Loucy (cell line): Measurements from ENCODE around the gene ZNF536.

Experiments used
- H2AFZ ChIP-seq: fragments of 200-600 bp; sonication (generic); 2 replicates; pipeline ENCODE4 v1.6.0; 2016; ENCODE audit warnings: antibody characterized with exemption, mild to moderate bottlenecking, low read length, moderate library complexity
- H3F3A ChIP-seq: fragments of 200-600 bp; 2 replicates; pipeline ENCODE4 v1.6.0; 2016; ENCODE audit warnings: antibody characterized with exemption, low read depth, mild to moderate bottlenecking
- H3K27me3 ChIP-seq: fragments of 200-600 bp; sonication (generic); 2 replicates; pipeline ENCODE4 v1.6.1; 2014; ENCODE audit warnings: low read length, mild to moderate bottlenecking; ENCODE audit not compliant: insufficient read depth, poor library complexity, severe bottlenecking
- H3K36me3 ChIP-seq: fragments of 200-600 bp; sonication (generic); 2 replicates; pipeline ENCODE4 v1.6.1; 2016; ENCODE audit warnings: low read length; ENCODE audit not compliant: insufficient read depth
- H3K4me1 ChIP-seq: fragments of 200-600 bp; sonication (generic); 2 replicates; pipeline ENCODE4 v1.5.1; 2014; ENCODE audit warnings: low read length, mild to moderate bottlenecking; ENCODE audit not compliant: insufficient read depth, poor library complexity, severe bottlenecking
- H3K4me2 ChIP-seq: fragments of 200-600 bp; sonication (generic); 2 replicates; pipeline ENCODE4 v1.6.0; 2014; ENCODE audit warnings: antibody characterized with exemption, low read length, low read depth, mild to moderate bottlenecking; ENCODE audit not compliant: poor library complexity, severe bottlenecking
- H3K4me3 ChIP-seq: fragments of 200-600 bp; sonication (generic); 2 replicates; pipeline ENCODE4 v1.5.1; 2014; ENCODE audit warnings: low read length, mild to moderate bottlenecking, mixed read lengths; ENCODE audit not compliant: poor library complexity, severe bottlenecking
- H3K79me2 ChIP-seq: fragments of 200-600 bp; sonication (generic); 2 replicates; pipeline ENCODE4 v1.6.1; 2014; ENCODE audit warnings: low read length; ENCODE audit not compliant: insufficient read depth
- H3K9ac ChIP-seq: fragments of 200-600 bp; sonication (generic); 2 replicates; pipeline ENCODE4 v1.6.0; 2014; ENCODE audit warnings: mild to moderate bottlenecking, low read depth, low read length, moderate library complexity; ENCODE audit not compliant: poor library complexity, severe bottlenecking
- H3K9me2 ChIP-seq: fragments of 200-600 bp; sonication (generic); replicated peaks from 2 replicates; pipeline ENCODE4 v1.6.1; 2016; ENCODE audit warnings: low read depth, low read length, mixed read lengths
- H3K9me3 ChIP-seq: fragments of 200-600 bp; sonication (generic); 2 replicates; pipeline ENCODE4 v1.6.1; 2014; ENCODE audit warnings: mild to moderate bottlenecking, antibody characterized with exemption, low read length, low read depth; ENCODE audit not compliant: insufficient read depth
- H4K20me1 ChIP-seq: fragments of 200-600 bp; sonication (generic); 2 replicates; pipeline ENCODE4 v1.6.0; 2014; ENCODE audit warnings: antibody characterized with exemption, low read length, mild to moderate bottlenecking; ENCODE audit not compliant: insufficient read depth, poor library complexity, severe bottlenecking
- EZH2phosphoT487 ChIP-seq: fragments of 200-600 bp; IDR thresholded peaks from 2 replicates; pipeline ENCODE4 v1.6.1; 2018; ENCODE audit warnings: antibody characterized with exemption, mild to moderate bottlenecking, moderate library complexity, borderline replicate concordance
- TF ChIP-seq, protein P1 (sequence below): fragments of 200-600 bp; sonication (generic); conservative IDR thresholded peaks from 2 replicates; pipeline ENCODE4 v1.5.1; 2014; ENCODE audit warnings: mild to moderate bottlenecking, antibody characterized with exemption, low read length

Gene ZNF536

GRCh38 chr19:30518965-30519606 is 146.9 kb downstream of the ZNF536 start:
- no peak overlapping the region for H3K4me2 ChIP-seq
- no peaks in the 10 kb centered on the region for H3K9me2 ChIP-seq
- H3K4me1 ChIP-seq = no peaks in the 10 kb centered on the region
- H3K9me3 ChIP-seq = peaks cover 10% of the 10 kb centered on the region; the same call in 1 of the 2 replicates
- no peaks in the 10 kb centered on the region for H3F3A ChIP-seq
- no peak overlapping the region for H3K9ac ChIP-seq
- no peak overlapping the region for H2AFZ ChIP-seq
- no peak for TF ChIP-seq EZH2phosphoT487
- TF ChIP-seq, protein P1, sequence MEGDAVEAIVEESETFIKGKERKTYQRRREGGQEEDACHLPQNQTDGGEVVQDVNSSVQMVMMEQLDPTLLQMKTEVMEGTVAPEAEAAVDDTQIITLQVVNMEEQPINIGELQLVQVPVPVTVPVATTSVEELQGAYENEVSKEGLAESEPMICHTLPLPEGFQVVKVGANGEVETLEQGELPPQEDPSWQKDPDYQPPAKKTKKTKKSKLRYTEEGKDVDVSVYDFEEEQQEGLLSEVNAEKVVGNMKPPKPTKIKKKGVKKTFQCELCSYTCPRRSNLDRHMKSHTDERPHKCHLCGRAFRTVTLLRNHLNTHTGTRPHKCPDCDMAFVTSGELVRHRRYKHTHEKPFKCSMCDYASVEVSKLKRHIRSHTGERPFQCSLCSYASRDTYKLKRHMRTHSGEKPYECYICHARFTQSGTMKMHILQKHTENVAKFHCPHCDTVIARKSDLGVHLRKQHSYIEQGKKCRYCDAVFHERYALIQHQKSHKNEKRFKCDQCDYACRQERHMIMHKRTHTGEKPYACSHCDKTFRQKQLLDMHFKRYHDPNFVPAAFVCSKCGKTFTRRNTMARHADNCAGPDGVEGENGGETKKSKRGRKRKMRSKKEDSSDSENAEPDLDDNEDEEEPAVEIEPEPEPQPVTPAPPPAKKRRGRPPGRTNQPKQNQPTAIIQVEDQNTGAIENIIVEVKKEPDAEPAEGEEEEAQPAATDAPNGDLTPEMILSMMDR = no peak
- H3K4me3 ChIP-seq = no peak overlapping the region
- H3K36me3 ChIP-seq = no peaks in the 10 kb centered on the region
- H3K27me3 ChIP-seq = no peaks in the 10 kb centered on the region
- H3K79me2 ChIP-seq = no peaks in the 10 kb centered on the region
- H4K20me1 ChIP-seq = no peaks in the 10 kb centered on the region

DNA sequence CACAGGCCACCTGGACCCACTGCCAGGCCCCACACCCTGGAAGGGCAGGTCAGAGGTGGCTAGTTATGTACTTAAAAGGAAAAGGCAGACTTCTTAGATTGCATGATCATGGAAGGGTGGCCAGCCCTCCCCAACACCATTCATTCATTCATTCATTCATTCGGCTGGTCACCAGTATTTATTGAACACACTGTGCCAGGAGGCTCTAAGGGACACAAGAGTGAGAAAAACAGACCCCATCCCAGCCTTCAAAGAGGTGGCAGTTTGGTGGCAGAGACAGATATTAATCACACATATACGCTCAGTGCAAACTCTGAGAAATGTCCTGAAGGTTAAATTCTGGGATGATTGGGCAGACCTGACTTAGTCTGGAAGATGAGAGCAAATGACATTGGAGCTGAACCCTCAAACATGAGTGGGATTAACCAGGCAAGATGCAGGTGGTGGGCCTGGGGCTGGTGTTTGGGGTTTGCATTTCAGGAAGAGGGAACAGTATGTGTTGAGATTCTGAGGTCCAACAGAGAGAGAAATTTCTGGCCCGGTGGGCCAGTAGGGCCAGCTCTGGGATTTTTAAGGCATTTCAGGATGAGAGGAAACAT is 147.5 kb downstream of the ZNF536 start:
- no peaks in the 10 kb centered on the region for H3K36me3 ChIP-seq
- no peak for TF ChIP-seq EZH2phosphoT487
- TF ChIP-seq, protein P1 = no peak

GRCh38 chr19:30520735-30521479 is 148.7 kb downstream of the ZNF536 start:
- H2AFZ ChIP-seq = no peak overlapping the region
- no peak for TF ChIP-seq EZH2phosphoT487
- TF ChIP-seq, protein P1 = no peak
- H3K79me2 ChIP-seq = no peaks in the 10 kb centered on the region
- peaks cover 7% of the 10 kb centered on the region; the same call in 1 of the 2 replicates for H3K9me3 ChIP-seq
- no peak overlapping the region for H3K9ac ChIP-seq
- no peaks in the 10 kb centered on the region for H3K4me1 ChIP-seq
- no peaks in the 10 kb centered on the region for H4K20me1 ChIP-seq
- no peaks in the 10 kb centered on the region for H3K36me3 ChIP-seq
- no peaks in the 10 kb centered on the region for H3F3A ChIP-seq
- no peaks in the 10 kb centered on the region for H3K27me3 ChIP-seq
- H3K9me2 ChIP-seq = no peaks in the 10 kb centered on the region
- H3K4me2 ChIP-seq = no peak overlapping the region
- H3K4me3 ChIP-seq = no peak overlapping the region

More for the DNA sequence above, 147.5 kb downstream of the ZNF536 start:
- H3K4me3 ChIP-seq = no peak overlapping the region
- H3F3A ChIP-seq = no peaks in the 10 kb centered on the region
- no peak overlapping the region for H2AFZ ChIP-seq
- H3K9ac ChIP-seq = no peak overlapping the region
- H4K20me1 ChIP-seq = no peaks in the 10 kb centered on the region
- H3K27me3 ChIP-seq = no peaks in the 10 kb centered on the region
- no peak overlapping the region for H3K4me2 ChIP-seq
- peaks cover 10% of the 10 kb centered on the region; the same call in 1 of the 2 replicates for H3K9me3 ChIP-seq
- H3K4me1 ChIP-seq = no peaks in the 10 kb centered on the region
- no peaks in the 10 kb centered on the region for H3K79me2 ChIP-seq
- H3K9me2 ChIP-seq = no peaks in the 10 kb centered on the region
